Measurements from ENCODE around the gene MPND.

MPND gene

GRCh38 chr19:4385291-4386040, 42.1 kb downstream of the MPND start:
- DNase-seq = no peak

- DNase-seq = no peak
Measured at GRCh38 chr19:4386041-4386782, 42.9 kb downstream of the MPND start.

GRCh38 chr19:4388337-4389063, 45.1 kb downstream of the MPND start:
- DNase-seq = peak; percentile 61

- no peak for DNase-seq
Measured at GRCh38 chr19:4389064-4389375, 45.7 kb downstream of the MPND start.

- no peak for DNase-seq
Measured at GRCh38 chr19:4389511-4390016, 46.2 kb downstream of the MPND start.

GRCh38 chr19:4390017-4390566, 46.7 kb downstream of the MPND start:
- DNase-seq = no peak

- DNase-seq = peak; percentile 84
Measured at GRCh38 chr19:4390567-4391305, 47.4 kb downstream of the MPND start.

- DNase-seq = no peak
Measured at GRCh38 chr19:4391306-4391693, 47.9 kb downstream of the MPND start.

- peak; percentile 39 for DNase-seq
Measured at GRCh38 chr19:4391701-4392483, 48.5 kb downstream of the MPND start.

- DNase-seq = peak; percentile 44
Measured at GRCh38 chr19:4393947-4394590, 50.7 kb downstream of the MPND start.

- DNase-seq = no peak
Measured at GRCh38 chr19:4396949-4397783, 53.8 kb downstream of the MPND start.

GRCh38 chr19:4399812-4400134, 56.4 kb downstream of the MPND start:
- DNase-seq = no peak

- DNase-seq = peak; percentile 97
Measured at GRCh38 chr19:4400135-4400936, 57.0 kb downstream of the MPND start, which contains the start of gene SH3GL1. Gene SH3GL1, minus strand, starts transcription at chr19:4400547. Its CDS starts 179 bp downstream, at chr19:4400368.

- DNase-seq = no peak
Measured at GRCh38 chr19:4401769-4402170, 58.4 kb downstream of the MPND start.

- peak; percentile 100 for DNase-seq
Measured at GRCh38 chr19:4402171-4403004, 59.0 kb downstream of the MPND start, which contains the start of gene CHAF1A. Gene CHAF1A, plus strand, starts transcription at chr19:4402640. Its CDS starts 123 bp downstream, at chr19:4402763.

- DNase-seq = no peak
Measured at GRCh38 chr19:4403005-4403761, 59.8 kb downstream of the MPND start.

- DNase-seq = no peak
Measured at GRCh38 chr19:4405977-4406376, 62.6 kb downstream of the MPND start.

- no peak for DNase-seq
Measured at GRCh38 chr19:4406626-4407025, 63.3 kb downstream of the MPND start.
